GM19099 (cell line): ENCODE measurements around the gene EIF5A.
A peak's percentile ranks its signal among the peaks of the same experiment; 100 is the strongest.

Source experiments
- POLR2A ChIP-seq: IDR thresholded peaks from 3 replicates; pipeline ENCODE4 v1.6.1; 2011; ENCODE audit warnings: low read depth; ENCODE audit not compliant: insufficient read length; ENCODE audit errors: extremely low read depth

Gene EIF5A

GRCh38 chr17:7328840-7329373, 21.5 kb downstream of the EIF5A start, which contains the start of gene NEURL4:
Gene NEURL4 (minus strand): TSS chr17:7329335. CDS start chr17:7329312, 23 bp downstream.
- TF ChIP-seq POLR2A = peak; percentile 22

- peak; percentile 64 for TF ChIP-seq POLR2A
Observed at GRCh38 chr17:7329374-7329996, 22.1 kb downstream of the EIF5A start.

- TF ChIP-seq POLR2A = peak; percentile 45
Observed at GRCh38 chr17:7329997-7330637, 22.7 kb downstream of the EIF5A start.

- no peak for TF ChIP-seq POLR2A
Observed at GRCh38 chr17:7330638-7331015, 23.2 kb downstream of the EIF5A start.

- TF ChIP-seq POLR2A = no peak
Observed at GRCh38 chr17:7332111-7332510, 24.7 kb downstream of the EIF5A start.

- peak; percentile 42 for TF ChIP-seq POLR2A
Observed at GRCh38 chr17:7332600-7333069, 25.2 kb downstream of the EIF5A start.

GRCh38 chr17:7334938-7335538, 27.6 kb downstream of the EIF5A start:
- TF ChIP-seq POLR2A = no peak

- TF ChIP-seq POLR2A = peak; percentile 47
Observed at GRCh38 chr17:7336240-7337175, 29.1 kb downstream of the EIF5A start, which contains the start of gene ACAP1. Gene ACAP1 (plus strand): TSS chr17:7336529. CDS start chr17:7336735, 206 bp downstream.

- TF ChIP-seq POLR2A = no peak
Observed at GRCh38 chr17:7340179-7340578, 32.8 kb downstream of the EIF5A start.

GRCh38 chr17:7341842-7342241, 34.4 kb downstream of the EIF5A start:
- TF ChIP-seq POLR2A = no peak

GRCh38 chr17:7343250-7343649, 35.8 kb downstream of the EIF5A start:
- no peak for TF ChIP-seq POLR2A

- no peak for TF ChIP-seq POLR2A
Observed at GRCh38 chr17:7346761-7347614, 39.6 kb downstream of the EIF5A start.

GRCh38 chr17:7347630-7348477, 40.4 kb downstream of the EIF5A start:
- TF ChIP-seq POLR2A = no peak
